Measurements from ENCODE around the gene CHI3L2.
A peak's percentile ranks its signal among the peaks of the same experiment; 100 is the strongest.

Gene CHI3L2, protein sequence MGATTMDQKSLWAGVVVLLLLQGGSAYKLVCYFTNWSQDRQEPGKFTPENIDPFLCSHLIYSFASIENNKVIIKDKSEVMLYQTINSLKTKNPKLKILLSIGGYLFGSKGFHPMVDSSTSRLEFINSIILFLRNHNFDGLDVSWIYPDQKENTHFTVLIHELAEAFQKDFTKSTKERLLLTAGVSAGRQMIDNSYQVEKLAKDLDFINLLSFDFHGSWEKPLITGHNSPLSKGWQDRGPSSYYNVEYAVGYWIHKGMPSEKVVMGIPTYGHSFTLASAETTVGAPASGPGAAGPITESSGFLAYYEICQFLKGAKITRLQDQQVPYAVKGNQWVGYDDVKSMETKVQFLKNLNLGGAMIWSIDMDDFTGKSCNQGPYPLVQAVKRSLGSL

DNA sequence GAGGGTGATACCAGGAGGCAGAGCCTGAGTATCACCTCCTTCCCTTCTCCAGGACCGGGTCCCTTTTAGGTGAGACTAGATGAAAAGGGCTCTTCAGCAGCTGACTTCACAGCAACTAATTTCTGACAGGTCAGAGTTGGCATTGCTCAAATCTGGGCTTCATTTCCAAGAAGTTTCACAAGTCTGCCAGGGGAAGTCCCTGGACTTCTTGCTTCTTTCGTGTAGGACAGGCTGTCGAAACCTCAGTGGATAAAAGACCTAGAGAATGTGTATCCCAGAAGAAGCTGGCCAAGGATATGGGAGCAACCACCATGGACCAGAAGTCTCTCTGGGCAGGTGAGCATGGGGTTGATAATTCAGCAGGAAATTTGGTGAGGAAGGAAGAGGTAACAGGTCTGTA is at the start of gene CHI3L2:
CHI3L2 (plus strand) TSS at position 280 of the 400 bp plus-strand sequence; CDS start at position 297, 17 bp downstream.
- no peak for DNase-seq (ENCODE audit: low read depth in 2 of 2)

- DNase-seq (ENCODE audit: low read depth in 2 of 2) = no peak
These were observed 47.5 kb upstream of the CHI3L2 start for GRCh38 chr1:111179968-111180533.

DNA sequence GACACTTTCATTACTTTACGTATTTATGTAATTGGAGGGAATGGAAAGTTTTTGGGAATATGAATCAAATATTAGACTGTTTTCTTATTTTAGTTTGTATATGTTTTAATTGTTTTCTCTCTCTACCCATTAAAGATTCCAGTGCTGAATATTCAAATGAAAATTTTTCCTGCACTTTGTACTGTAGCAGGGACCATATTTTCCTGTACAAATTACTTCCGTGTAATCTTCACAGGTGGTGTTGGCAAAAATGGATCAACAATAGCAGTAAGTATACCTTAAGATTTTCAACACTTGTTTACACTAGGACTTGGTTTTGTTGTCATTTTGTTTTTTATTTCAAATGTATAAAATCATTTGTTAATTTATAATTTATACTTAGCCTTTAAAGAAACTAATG is 45.5 kb upstream of the CHI3L2 start:
- DNase-seq (ENCODE audit: low read depth in 2 of 2) = no peak

DNA sequence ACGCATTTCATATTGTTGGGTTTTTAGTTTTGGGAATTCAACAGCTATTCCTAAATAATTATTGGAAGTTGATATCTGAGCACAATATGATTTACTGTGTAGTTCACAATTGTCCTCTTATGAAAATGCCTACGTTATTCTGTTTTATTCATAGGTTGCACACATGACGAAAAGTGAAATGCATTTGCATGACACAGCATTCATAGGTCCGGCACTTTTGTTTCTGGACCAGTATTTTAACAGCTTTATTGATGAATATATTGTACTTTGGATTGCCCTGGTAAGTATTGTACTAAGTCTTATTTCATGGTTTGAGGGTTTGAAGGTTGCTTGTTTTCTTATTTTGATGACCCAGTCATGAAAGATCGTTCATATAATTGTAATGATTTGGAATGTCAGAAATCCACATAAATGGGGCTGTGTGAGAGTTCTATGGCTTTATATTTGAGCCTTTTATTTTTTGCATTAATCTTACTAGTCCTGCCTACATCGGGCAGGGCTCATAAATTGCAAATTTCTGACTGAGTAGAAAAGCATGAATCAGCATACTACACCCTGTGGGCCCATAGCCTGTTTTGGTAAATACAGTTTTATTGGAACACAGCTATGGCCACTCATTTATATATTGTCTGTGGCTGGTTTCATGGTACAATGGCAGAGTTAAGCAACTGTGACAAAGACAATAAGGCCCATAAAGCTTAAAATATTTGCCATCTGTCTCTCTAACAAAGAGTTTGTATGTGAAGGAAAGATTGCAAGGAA is 44.0 kb upstream of the CHI3L2 start:
- no peak for DNase-seq (ENCODE audit: low read depth in 2 of 2)

DNA sequence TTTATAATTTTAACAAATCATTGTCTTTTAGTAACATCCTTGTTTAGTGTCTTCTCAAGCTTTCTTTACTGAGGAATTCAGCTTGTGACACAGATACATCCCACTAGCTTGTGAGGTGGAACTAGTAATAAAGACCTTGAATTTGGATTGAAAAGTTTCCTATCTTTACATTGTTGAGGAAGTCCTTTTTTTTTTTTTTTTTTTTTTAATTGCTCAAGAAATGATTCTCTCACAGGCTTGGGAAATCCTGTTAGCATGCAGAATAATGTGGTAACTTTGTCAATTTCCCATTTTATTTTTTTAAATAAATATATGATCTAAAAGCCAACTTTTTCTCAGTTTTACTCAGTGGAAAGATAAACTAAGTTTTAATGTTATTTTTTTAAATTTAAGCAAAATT is 42.9 kb upstream of the CHI3L2 start:
- no peak for DNase-seq (ENCODE audit: low read depth in 2 of 2)

DNA sequence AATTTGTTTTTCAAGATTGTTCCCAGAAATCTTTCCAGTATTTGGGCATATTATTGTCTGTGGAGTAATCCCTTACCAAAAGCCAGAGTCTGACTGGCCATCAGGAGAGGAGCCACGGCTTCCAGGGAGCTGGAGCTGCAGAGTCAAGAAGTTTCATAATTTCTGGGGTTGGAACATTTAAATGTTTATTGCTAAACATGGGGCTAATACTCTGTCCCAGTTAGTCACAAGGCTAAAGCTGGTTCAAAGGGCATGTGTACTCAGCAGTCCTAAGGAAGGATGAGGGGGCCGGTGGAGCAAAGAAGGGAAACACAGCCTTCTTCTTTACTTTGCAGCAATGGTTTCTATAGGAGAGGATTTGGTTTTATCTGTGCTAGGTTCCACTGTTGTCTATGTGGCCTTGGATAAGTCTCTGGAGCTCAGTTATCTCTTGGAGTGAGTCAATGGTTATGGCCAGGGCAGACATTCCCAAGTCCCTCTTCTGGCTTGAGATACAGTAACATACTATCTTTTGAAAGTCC is 36.5 kb upstream of the CHI3L2 start:
- no peak for DNase-seq (ENCODE audit: low read depth in 2 of 2)

- no peak for DNase-seq (ENCODE audit: low read depth in 2 of 2)
These were observed 36.0 kb upstream of the CHI3L2 start for GRCh38 chr1:111191496-111191895.

DNA sequence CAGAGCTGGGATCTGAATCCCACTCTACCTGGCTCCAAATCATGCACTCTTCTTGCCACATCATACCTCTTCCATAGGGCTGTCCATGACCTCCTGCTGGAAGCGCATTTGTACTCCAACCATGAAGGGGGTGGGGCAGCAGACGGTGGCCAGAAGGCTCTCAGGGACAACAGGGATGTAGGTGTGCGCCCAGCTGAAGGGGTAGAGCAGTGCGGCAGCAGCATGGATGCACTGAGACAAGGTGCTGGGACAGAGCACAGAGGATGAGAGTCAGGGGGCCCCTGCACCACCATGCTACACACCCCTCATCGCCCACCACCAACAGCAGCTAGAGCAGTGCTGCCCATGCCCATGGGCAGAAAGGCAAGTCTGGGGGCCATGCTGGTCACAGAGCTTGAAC is 35.4 kb upstream of the CHI3L2 start:
- DNase-seq (ENCODE audit: low read depth in 2 of 2) = no peak

DNA sequence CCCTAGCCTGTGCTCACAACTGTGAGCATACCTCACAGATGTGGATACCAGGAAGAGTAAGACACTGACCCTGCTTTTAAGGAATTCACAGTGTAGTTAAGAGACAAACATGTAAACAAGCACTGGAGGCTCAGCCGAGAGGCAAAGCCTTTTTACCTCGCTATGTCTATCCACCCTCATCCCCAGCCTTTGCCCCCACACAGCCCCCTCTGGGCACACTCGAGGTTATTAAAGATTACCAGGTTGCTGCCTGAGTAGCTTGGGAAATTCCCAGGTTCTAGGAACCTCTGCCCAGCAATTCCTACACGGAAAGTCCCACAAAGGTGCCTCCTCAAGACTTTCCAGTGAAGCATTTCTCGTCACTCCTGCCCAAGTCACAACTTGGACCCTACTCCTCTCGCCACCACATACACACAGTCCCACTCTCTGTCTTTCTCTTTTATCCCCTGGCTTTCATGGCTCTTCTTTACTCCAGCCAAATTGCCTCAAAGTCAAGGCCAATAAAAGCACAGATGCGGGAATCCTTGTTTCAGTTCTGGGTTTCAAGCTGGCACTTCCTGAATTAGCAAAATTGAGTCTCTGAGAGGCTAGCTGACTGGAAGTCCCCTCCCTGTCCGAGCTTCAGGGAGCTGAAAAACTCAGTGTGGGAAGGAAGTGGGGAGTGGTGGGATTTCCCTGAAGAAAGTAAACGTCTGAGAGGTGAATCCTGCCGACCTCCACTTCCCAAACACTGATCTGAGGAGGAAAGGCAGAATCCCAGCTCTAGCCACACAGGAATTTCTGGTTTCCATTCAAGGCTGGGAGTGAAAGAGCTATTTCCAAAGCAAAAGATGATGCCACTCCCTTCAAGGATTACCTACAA is 34.6 kb upstream of the CHI3L2 start:
- no peak for DNase-seq (ENCODE audit: low read depth in 2 of 2)

GRCh38 chr1:111193712-111194480 is 33.6 kb upstream of the CHI3L2 start:
- DNase-seq (ENCODE audit: low read depth in 2 of 2) = no peak

- DNase-seq (ENCODE audit: low read depth in 2 of 2) = no peak
These were observed 32.4 kb upstream of the CHI3L2 start for GRCh38 chr1:111195002-111195684.

DNA sequence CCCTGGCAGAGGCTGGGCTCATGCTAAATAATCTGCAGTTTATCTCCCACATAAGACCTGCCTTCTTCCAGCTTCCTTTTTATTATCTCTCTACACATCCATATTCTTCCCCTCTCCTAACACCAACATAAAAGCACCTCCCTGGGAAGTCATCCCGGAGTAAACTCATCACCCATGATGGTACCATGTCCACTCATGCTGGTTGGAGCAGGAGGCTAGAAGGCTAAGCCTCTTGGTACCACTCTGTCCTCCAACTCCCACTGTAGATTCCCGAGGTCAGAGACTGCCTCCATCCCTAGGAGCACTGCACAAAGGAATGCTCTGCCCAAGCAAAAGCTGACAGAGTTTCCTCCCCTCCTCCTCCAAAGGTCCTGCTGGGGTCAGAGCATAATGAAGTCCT is 31.3 kb upstream of the CHI3L2 start:
- no peak for DNase-seq (ENCODE audit: low read depth in 2 of 2)

DNA sequence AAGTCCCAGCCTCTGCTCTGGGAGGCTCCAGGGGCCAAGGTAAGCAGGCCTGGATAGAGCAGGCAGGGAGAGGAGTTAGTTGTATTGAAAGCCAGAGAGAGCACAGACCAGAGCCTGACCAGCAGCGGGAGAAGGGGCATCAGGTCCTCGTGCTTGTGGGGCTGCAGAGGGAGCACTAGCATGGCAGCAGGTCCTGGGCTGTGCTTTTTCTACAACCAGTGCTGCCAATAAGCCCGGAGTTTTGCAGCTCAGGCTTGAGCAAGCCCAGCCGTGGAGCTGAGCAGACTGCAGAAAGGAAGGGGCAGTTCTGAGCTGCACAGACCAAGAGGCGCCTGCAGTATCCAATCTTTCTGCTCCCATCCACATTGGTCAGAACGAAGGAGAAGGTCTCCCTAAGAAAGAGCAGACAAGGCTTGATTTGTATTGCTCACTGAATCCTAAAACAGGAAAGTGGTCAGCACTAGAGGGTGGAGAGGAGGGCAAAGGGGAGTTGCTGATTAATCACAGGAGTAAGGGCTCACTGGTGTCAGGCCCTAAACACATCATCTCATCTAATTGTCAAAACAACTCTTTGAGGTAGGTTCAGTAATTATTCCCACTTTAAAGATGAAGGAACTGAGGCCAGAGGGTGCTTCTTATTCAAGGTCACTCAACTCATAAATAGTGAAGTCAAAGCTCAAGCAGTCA is 29.8 kb upstream of the CHI3L2 start:
- DNase-seq (ENCODE audit: low read depth in 2 of 2) = peak in 1 of 2 donors; percentile 51

DNA sequence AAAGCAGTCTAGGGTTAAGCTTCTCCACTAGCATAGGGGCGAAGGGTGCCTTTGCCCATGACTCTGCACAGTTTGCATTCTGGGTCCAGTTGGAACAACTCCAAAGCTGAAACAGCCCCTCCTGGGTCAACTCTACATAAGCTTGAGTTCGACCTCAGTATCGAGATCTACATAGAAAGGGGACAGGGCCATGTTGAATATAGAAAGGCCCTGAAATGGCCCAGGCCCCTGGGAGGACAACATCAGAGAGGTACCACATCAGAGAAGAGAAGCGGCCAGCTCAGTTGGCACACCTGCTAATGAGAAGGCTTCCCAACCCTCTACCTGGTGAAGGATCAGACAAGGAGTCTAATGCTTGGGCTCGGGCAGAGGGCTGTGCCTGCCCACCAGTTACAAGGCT is 28.7 kb upstream of the CHI3L2 start:
- DNase-seq (ENCODE audit: low read depth in 2 of 2) = no peak

DNA sequence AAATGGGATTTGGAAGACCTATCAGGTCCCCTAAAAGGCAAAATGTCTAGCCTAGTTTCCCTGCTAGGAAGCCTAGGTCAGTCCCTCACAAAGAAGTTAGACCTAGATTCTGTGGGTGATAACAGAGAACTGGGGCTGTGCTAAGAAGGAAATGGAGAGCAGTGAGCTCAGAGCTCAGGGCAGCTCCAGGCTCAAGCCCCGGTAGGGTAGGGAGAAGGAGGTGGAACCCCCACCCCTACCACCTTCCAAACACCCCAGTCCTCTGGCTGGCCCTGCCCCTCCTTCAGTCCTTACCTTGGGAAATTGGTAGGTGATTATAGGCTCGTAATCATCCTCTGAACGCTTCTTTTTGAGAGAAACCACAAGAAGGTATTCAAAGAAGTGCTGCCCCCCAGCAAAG is 28.2 kb upstream of the CHI3L2 start:
- no peak for DNase-seq (ENCODE audit: low read depth in 2 of 2)

DNA sequence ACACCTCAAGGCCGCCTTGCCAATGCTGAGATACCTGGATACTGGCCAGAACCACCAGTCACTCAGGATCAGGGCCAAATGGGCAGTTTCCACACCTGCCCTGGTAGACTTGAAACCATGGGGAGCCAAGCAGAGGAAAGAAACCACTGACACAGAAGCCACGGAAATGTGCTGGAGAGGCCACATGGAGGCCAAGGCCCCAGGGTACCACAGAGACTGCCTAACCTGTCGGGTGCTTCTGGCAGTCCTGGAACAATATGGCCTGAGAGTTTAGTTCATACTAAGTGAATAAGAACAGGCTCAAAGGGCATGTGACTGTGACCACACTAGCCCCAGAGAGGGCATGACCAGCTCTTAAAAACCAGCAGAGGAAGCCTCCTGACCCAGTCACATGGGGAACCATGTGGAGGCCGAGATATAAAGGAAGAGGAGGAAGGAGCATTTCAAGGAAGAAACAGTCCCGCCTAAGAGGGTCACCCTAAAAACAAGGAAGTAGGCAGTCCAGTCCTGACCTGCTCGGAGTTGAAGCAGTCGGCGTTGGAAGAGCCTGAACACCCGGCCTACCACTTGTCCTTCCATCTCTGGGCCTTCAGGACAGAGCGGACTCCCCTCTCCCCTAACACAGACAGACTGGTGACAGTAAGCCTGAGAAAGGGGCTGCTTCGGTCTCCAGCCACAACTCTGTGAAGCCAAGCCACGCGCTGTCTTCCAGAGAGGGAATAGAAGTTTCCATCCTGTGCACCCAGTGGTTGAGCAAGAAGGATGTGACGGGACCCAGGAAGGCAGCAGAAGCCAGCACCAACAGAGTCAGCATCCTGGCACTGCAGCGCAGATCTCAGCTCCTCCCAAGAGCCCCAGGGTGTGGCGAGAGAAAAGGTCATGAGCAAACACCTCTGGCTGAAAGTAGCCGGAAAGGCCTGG is 27.4 kb upstream of the CHI3L2 start, which contains the start of gene DENND2D:
DENND2D (minus strand) TSS at position 766 of the 921 bp plus-strand sequence; CDS start at position 579, 187 bp downstream.
- DNase-seq (ENCODE audit: low read depth in 2 of 2) = peak; percentile 52 to 58

GRCh38 chr1:111200802-111201161 is 26.7 kb upstream of the CHI3L2 start:
- DNase-seq (ENCODE audit: low read depth in 2 of 2) = no peak

DNA sequence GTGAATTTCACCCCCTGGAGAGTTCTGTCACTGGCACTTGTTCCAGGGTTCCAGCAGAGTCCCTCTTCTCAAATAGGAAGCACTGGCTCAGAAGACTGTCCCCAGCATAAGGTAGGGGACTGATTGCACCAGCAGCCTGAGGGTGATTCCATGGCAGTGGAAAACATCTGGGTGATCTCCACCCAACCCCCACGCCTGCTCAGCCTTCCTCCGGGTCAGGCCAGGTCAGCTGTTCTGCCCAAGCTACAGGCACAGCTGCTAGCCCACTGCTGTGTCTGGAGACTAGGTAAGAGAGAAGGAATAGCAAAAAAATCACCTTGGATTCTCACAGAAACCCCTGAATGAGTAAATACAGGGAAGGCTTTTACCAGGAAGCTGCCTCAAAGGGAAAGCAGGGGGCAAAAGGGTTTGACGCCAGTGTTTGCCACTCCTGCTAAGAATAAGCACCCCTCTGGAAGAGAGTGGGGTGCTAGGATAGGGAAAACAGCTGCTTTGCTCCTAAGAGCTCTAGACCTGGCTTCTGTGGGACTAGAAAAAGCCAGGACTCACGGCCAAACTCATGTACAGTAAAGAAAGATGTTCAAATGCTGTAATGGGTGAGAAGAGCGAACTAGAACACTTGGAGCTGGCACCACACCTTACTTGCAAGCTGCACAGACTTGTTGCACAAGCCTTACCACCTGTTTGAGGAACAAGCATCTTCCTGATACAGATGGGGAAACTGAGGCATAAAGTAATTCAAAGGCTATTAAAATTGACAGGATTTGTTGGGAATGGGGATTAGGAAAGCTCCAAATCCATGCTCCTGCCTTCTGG is 26.0 kb upstream of the CHI3L2 start:
- no peak for DNase-seq (ENCODE audit: low read depth in 2 of 2)
